GM21576 (cell line): ENCODE data around the gene RPL13A.
"Not testable (repeated sequence)": the region's sequence is repeated elsewhere in the genome, so short reads cannot be mapped to it uniquely, and the experiment has no call there.

Experiments used
- ATAC-seq: cut with Tn5 transposase; IDR thresholded peaks from one replicate; pipeline ENCODE4 v1.9.1; 2021; ENCODE audit warnings: mild to moderate bottlenecking, moderate library complexity; ENCODE audit not compliant: unreplicated experiment

The RPL13A gene

GRCh38 chr19:49487277-49488045 lies at the start of gene RPL13A:
Gene RPL13A (plus strand): TSS chr19:49487608. CDS start chr19:49487630, 22 bp downstream.
- ATAC-seq: peak; percentile 75

- no peak for ATAC-seq
Measured at GRCh38 chr19:49438261-49438660, 49.1 kb upstream of the RPL13A start.

GRCh38 chr19:49439836-49440235 lies 47.6 kb upstream of the RPL13A start:
- ATAC-seq: no peak

- no peak for ATAC-seq
Measured at GRCh38 chr19:49440439-49441209, 46.8 kb upstream of the RPL13A start.

GRCh38 chr19:49441210-49441959 lies 46.0 kb upstream of the RPL13A start, which contains the start of gene SLC17A7:
Gene SLC17A7 (minus strand): TSS chr19:49441527. CDS start chr19:49441379, 148 bp downstream.
- ATAC-seq: no peak

GRCh38 chr19:49441960-49442350 lies 45.5 kb upstream of the RPL13A start:
- ATAC-seq: no peak

- no peak for ATAC-seq
Measured at GRCh38 chr19:49442354-49442753, 45.1 kb upstream of the RPL13A start.

GRCh38 chr19:49442771-49443365 lies 44.5 kb upstream of the RPL13A start:
- ATAC-seq: no peak

- ATAC-seq: peak; percentile 67
Measured at GRCh38 chr19:49443366-49444099, 43.9 kb upstream of the RPL13A start.

- not testable (repeated sequence) for ATAC-seq
Measured at GRCh38 chr19:49444100-49444700, 43.2 kb upstream of the RPL13A start.

GRCh38 chr19:49445997-49446396 lies 41.4 kb upstream of the RPL13A start:
- no peak for ATAC-seq

- ATAC-seq: no peak
Measured at GRCh38 chr19:49447485-49448431, 39.6 kb upstream of the RPL13A start.

- no peak for ATAC-seq
Measured at GRCh38 chr19:49448432-49448786, 39.0 kb upstream of the RPL13A start.

- ATAC-seq: no peak
Measured at GRCh38 chr19:49450405-49450804, 37.0 kb upstream of the RPL13A start.

GRCh38 chr19:49451430-49452181 lies 35.8 kb upstream of the RPL13A start, which contains the start of gene PIH1D1:
Gene PIH1D1 (minus strand): TSS chr19:49451814. CDS start chr19:49451574, 240 bp downstream.
- peak; percentile 52 for ATAC-seq

GRCh38 chr19:49453013-49453756 lies 34.2 kb upstream of the RPL13A start, which contains the start of gene ALDH16A1:
Gene ALDH16A1 (plus strand): TSS chr19:49453225. CDS start chr19:49453332, 107 bp downstream.
- ATAC-seq: peak; percentile 78

GRCh38 chr19:49453757-49454240 lies 33.6 kb upstream of the RPL13A start:
- ATAC-seq: no peak
